GM23248 (cell line): ENCODE results near the gene KCND3. TPM values are rescaled to one million over a fixed set of nuclear protein-coding genes. Genes with fewer than 3 reads are reported as not detected.
A peak's percentile ranks its signal among the peaks of the same experiment; 100 is the strongest.

Experiments used
- DNase-seq: peaks from one replicate; pipeline ENCODE4 v3.0.0-alpha.2; 2015
- H2AFZ ChIP-seq: fragments of 200-600 bp; sonication (generic); 2 replicates; pipeline ENCODE4 v1.6.1; 2016; ENCODE audit warnings: antibody characterized with exemption
- H3F3A ChIP-seq: fragments of 200-600 bp; sonication (generic); 2 replicates; pipeline ENCODE4 v1.6.1; 2016; ENCODE audit warnings: mild to moderate bottlenecking, antibody characterized with exemption, mixed run types; ENCODE audit not compliant: insufficient read depth
- H3K27ac ChIP-seq: fragments of 200-600 bp; sonication (generic); 2 replicates; pipeline ENCODE4 v1.5.1; 2016; ENCODE audit warnings: mild to moderate bottlenecking
- H3K27me3 ChIP-seq: fragments of 200-600 bp; sonication (generic); replicated peaks from 2 replicates; pipeline ENCODE4 v1.6.1; 2016; ENCODE audit warnings: mild to moderate bottlenecking; ENCODE audit not compliant: insufficient read depth
- H3K36me3 ChIP-seq: fragments of 200-600 bp; sonication (generic); 2 replicates; pipeline ENCODE4 v1.6.1; 2016; ENCODE audit warnings: low read depth, mild to moderate bottlenecking
- H3K4me1 ChIP-seq: fragments of 200-600 bp; sonication (generic); 2 replicates; pipeline ENCODE4 v1.6.1; 2016; ENCODE audit warnings: mild to moderate bottlenecking; ENCODE audit not compliant: insufficient read depth
- H3K4me2 ChIP-seq: fragments of 200-600 bp; sonication (generic); one replicate; pipeline ENCODE4 v1.6.1; 2016; ENCODE audit warnings: mild to moderate bottlenecking; ENCODE audit not compliant: unreplicated experiment
- H3K4me3 ChIP-seq: fragments of 200-600 bp; sonication (generic); 2 replicates; pipeline ENCODE4 v1.5.1; 2016; ENCODE audit warnings: mild to moderate bottlenecking
- H3K79me2 ChIP-seq: fragments of 200-600 bp; sonication (generic); 2 replicates; pipeline ENCODE4 v1.6.1; 2016; ENCODE audit warnings: mild to moderate bottlenecking; ENCODE audit not compliant: insufficient read depth
- H3K9ac ChIP-seq: fragments of 200-600 bp; sonication (generic); 2 replicates; pipeline ENCODE4 v1.6.1; 2016; ENCODE audit warnings: mild to moderate bottlenecking
- H3K9me2 ChIP-seq: fragments of 200-600 bp; sonication (generic); 2 replicates; pipeline ENCODE4 v1.6.1; 2016; ENCODE audit warnings: mixed run types, mild to moderate bottlenecking, moderate library complexity; ENCODE audit not compliant: insufficient read depth
- H3K9me3 ChIP-seq: fragments of 200-600 bp; sonication (generic); one replicate; pipeline ENCODE4 v1.6.1; 2017; ENCODE audit warnings: low read depth
- H4K20me1 ChIP-seq: fragments of 200-600 bp; sonication (generic); 2 replicates; pipeline ENCODE4 v1.6.0; 2016; ENCODE audit not compliant: insufficient read depth
- EZH2 ChIP-seq: fragments of 200-600 bp; sonication (generic); IDR thresholded peaks from 2 replicates; pipeline ENCODE4 v1.6.1; 2018; ENCODE audit warnings: antibody characterized with exemption, mild to moderate bottlenecking; ENCODE audit not compliant: insufficient read depth, poor library complexity, severe bottlenecking
- EZH2phosphoT487 ChIP-seq: fragments of 200-600 bp; sonication (generic); IDR thresholded peaks from 2 replicates; pipeline ENCODE4 v1.6.1; 2018; ENCODE audit warnings: antibody characterized with exemption, moderate library complexity, mild to moderate bottlenecking, low read depth; ENCODE audit not compliant: insufficient read depth
- WGBS, 2 experiments: methylation state at CpG; one replicate each; pipeline ENCODE4 v1.1.6; 2015 to 2017; ENCODE audit warnings: low lambda C conversion rate in 2 of 2, low coverage in 1 of 2; ENCODE audit errors: missing lambda C conversion rate in 2 of 2; 5-methylcytosine and 5-hydroxymethylcytosine counted together
- in situ Hi-C: fragments of 300-500 bp; cut with MboI; formaldehyde crosslinking; loops from 2 replicates; pipeline ENCODE4 v1.15.0; 2020
- polyA plus RNA-seq: library from polyadenylated mRNA; unstranded; fragments of >200 nt; fragmentation: Nextera tagmentation; extraction: Ambion mirVana; gene quantifications from 2 replicates; pipeline ENCODE4 v1.2.1, GENCODE V29; 2016
- small RNA-seq: library from RNA; depleted of rRNA; stranded (forward); fragments of <200 nt; gene quantifications from one replicate; pipeline ENCODE3, GENCODE V24; 2014; ENCODE audit warnings: low read depth, low replicate concordance
- total RNA-seq: library from RNA; depleted of rRNA; stranded (reverse); fragments of >200 nt; shearing (Covaris generic); gene quantifications from 2 replicates; pipeline ENCODE4 v1.2.3, GENCODE V29; 2014; rRNA removed

Gene KCND3
- total and polyA plus RNA-seq, 2 experiments from 2014 or later: 0.08 to 0.22 TPM

DNA sequence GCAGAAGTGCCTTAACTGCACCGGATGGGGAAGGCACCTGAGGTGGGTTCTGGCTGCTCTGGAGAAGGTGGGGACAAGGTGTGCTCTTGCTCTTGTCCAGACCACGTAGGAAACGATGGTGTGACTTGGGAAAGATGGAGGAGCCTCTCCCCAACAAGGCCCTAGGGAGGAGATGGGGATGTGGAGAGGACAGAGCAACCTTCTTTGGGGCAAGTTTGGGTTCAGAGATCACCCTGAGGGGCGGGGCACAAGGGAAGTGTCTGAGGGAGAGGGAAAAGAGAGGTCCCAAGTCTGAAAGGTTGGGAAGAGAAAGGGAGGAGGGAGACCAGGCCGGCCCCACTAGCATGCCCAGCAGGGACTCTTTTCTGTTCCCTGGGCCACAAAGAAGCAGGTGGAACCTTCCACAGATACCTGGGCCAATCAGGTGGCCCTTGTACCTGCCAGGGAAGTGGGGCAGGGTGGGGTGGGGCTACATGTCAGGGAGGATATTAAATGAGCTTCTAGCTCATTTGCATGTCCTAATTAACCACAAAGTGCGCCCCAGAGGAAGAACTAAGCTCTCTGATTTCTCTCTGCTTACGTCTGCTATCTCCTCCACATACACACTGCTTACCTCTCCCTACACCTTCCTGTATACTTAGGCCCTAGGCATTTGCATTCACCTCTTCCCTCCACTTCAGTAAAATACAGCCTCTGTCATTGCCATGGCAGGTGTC is 266.2 kb downstream of the KCND3 start:
- H3K4me1 ChIP-seq: peaks cover 14% of the 10 kb centered on the region
- in situ Hi-C loops: no loop called here
- H3K27ac ChIP-seq: no peak overlapping the region
- no peak for DNase-seq
- TF ChIP-seq EZH2 (no peak), EZH2phosphoT487 (no peak)
- no peak overlapping the region for H3K4me3 ChIP-seq
- no peaks in the 10 kb centered on the region for H3K9me3 ChIP-seq
- H4K20me1 ChIP-seq: no peaks in the 10 kb centered on the region
- WGBS, 2 experiments: 87 to 88% methylated on average over 7 of the region's 7 CpGs
- H3K4me2 ChIP-seq: no peak overlapping the region
- no peaks in the 10 kb centered on the region for H3K36me3 ChIP-seq
- no peak overlapping the region for H2AFZ ChIP-seq
- no peaks in the 10 kb centered on the region for H3K79me2 ChIP-seq
- H3K27me3 ChIP-seq: no peaks in the 10 kb centered on the region
- no peaks in the 10 kb centered on the region for H3F3A ChIP-seq
- H3K9ac ChIP-seq: no peak overlapping the region
- H3K9me2 ChIP-seq: no peaks in the 10 kb centered on the region

DNA sequence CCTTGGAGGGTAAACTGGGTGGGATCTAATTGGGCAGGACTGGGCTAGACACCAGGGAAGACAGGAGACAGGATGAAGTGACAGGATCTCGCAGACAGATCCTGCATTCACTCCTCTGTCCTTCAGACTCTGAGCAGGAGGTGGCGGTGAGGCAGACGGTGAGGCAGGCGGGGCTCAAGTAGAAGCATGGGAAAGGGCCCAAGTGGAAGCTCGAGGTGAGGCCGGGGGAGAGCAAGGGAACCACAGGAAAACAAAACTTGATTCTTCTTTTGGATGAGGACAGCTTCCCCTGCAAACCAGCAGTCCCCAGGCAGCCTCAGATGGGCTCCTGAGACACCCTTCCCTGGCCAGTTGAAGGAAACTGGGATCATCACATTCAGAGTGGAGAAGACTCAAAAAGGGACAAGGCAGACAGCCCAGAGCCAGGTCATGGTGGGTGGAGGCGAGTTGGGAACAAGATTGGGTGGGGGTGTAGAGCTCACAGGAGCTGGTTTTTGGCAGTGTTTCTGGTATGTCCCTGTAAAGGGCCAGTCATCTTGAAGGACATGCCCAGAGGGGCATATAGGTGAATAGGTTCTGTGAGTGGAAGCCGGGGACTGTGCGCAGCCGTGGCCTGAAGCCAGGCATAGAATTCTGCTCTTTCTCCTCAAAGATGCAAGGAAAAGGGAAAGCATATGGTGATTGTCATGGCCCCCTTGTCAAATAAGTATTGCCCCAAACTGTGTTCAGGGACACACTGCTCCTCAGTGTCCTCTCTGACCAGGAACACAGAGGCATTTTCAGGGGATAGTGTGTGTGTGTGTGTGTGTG is 268.3 kb downstream of the KCND3 start:
- H4K20me1 ChIP-seq: no peaks in the 10 kb centered on the region
- no peaks in the 10 kb centered on the region for H3K9me2 ChIP-seq
- no peak overlapping the region for H2AFZ ChIP-seq
- 83 to 84% methylated on average over 10 of the region's 10 CpGs for WGBS, 2 experiments
- peaks cover 5% of the 10 kb centered on the region; the same call in 1 of the 2 replicates for H3F3A ChIP-seq
- peak; percentile 40 for DNase-seq
- no peaks in the 10 kb centered on the region for H3K79me2 ChIP-seq
- in situ Hi-C loops: no loop called here
- peaks cover 14% of the 10 kb centered on the region for H3K4me1 ChIP-seq
- no peak overlapping the region for H3K27ac ChIP-seq
- no peak overlapping the region for H3K9ac ChIP-seq
- no peaks in the 10 kb centered on the region for H3K9me3 ChIP-seq
- H3K4me3 ChIP-seq: no peak overlapping the region
- no peaks in the 10 kb centered on the region for H3K36me3 ChIP-seq
- no peak overlapping the region for H3K4me2 ChIP-seq
- H3K27me3 ChIP-seq: no peaks in the 10 kb centered on the region
- TF ChIP-seq EZH2: no peak

Small RNAs within 50 kb of the gene (small RNA-seq; reads per million reads assigned to genes)
- gene INKA2: not detected

Other genes starting within 250 kb of the KCND3 start
- gene DDX20, start 233.8 kb downstream of the KCND3 start, total RNA-seq: 20.1 and 24.2 TPM in 2 replicates
- 9.4 and 11.5 TPM in 2 replicates for gene DDX20, start 233.8 kb downstream of the KCND3 start, polyA plus RNA-seq